Fibroblast of skin of abdomen (primary cell): ENCODE data around the gene SPACA7.
"Not testable (repeated sequence)": the region's sequence is repeated elsewhere in the genome, so short reads cannot be mapped to it uniquely, and the experiment has no call there.

Experiments used
- DNase-seq: peaks from one replicate; pipeline ENCODE4 v3.0.0-alpha.2; 2013

SPACA7 gene

GRCh38 chr13:112428704-112429103 is 52.5 kb downstream of the SPACA7 start:
- DNase-seq, result no peak

GRCh38 chr13:112431734-112432133 is 55.6 kb downstream of the SPACA7 start:
- DNase-seq, result no peak

- DNase-seq, result not testable (repeated sequence)
These were observed 56.6 kb downstream of the SPACA7 start for GRCh38 chr13:112432734-112433133.

GRCh38 chr13:112433517-112433916 is 57.4 kb downstream of the SPACA7 start:
- DNase-seq, result not testable (repeated sequence)

GRCh38 chr13:112434032-112434431 is 57.9 kb downstream of the SPACA7 start:
- no peak for DNase-seq

- no peak for DNase-seq
These were observed 58.9 kb downstream of the SPACA7 start for GRCh38 chr13:112434937-112435523.

- DNase-seq, result no peak
These were observed 59.8 kb downstream of the SPACA7 start for GRCh38 chr13:112435973-112436372.

GRCh38 chr13:112438094-112438493 is 61.9 kb downstream of the SPACA7 start:
- no peak for DNase-seq

GRCh38 chr13:112438515-112438914 is 62.4 kb downstream of the SPACA7 start:
- DNase-seq, result no peak

GRCh38 chr13:112441226-112441625 is 65.1 kb downstream of the SPACA7 start:
- no peak for DNase-seq

GRCh38 chr13:112441779-112442310 is 65.7 kb downstream of the SPACA7 start:
- DNase-seq, result no peak

GRCh38 chr13:112442483-112443090 is 66.4 kb downstream of the SPACA7 start:
- no peak for DNase-seq

- no peak for DNase-seq
These were observed 67.2 kb downstream of the SPACA7 start for GRCh38 chr13:112443191-112443994.

GRCh38 chr13:112443995-112444311 is 67.8 kb downstream of the SPACA7 start:
- DNase-seq, result peak; percentile 16

GRCh38 chr13:112444416-112445399 is 68.6 kb downstream of the SPACA7 start:
- DNase-seq, result no peak

- no peak for DNase-seq
These were observed 69.5 kb downstream of the SPACA7 start for GRCh38 chr13:112445411-112446271.

- DNase-seq, result no peak
These were observed 70.2 kb downstream of the SPACA7 start for GRCh38 chr13:112446347-112446861.

- DNase-seq, result no peak
These were observed 70.7 kb downstream of the SPACA7 start for GRCh38 chr13:112446867-112447266.

GRCh38 chr13:112447306-112447705 is 71.2 kb downstream of the SPACA7 start:
- DNase-seq, result no peak

- DNase-seq, result no peak
These were observed 71.8 kb downstream of the SPACA7 start for GRCh38 chr13:112447761-112448603.
